Suppressor macrophage treated with lipopolysaccharide for 1 hour (primary cell): ENCODE data around the gene RBM12.
"Not testable (repeated sequence)": the region's sequence is repeated elsewhere in the genome, so short reads cannot be mapped to it uniquely, and the experiment has no call there.

Experiments
- DNase-seq, 3 donors: peaks; one replicate each; pipeline ENCODE4 v3.0.0-alpha.2; 2020 to 2022

Gene RBM12

GRCh38 chr20:35697696-35698297 lies 33.1 kb upstream of the RBM12 start:
- no peak for DNase-seq

DNA sequence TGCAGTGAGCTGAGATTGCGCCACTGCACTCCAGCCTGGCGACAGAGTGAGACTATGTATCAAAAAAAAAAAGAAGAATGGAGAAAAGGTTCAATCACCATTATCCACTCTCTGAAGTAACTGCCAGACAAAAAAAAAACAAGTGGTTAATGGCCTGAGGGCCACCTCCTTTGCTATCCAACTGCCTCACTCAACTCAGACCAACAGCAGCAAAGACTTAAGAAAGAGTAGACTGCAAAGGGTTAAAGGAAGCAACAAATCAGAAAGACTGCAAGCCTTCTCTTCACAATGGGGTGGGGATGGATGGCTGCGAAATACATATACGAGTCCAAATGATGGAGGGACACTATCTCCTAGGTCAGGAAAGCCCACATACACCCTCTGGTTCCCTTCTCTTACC lies 31.3 kb upstream of the RBM12 start:
- no peak for DNase-seq

- no peak for DNase-seq
Measured at GRCh38 chr20:35695245-35695749, 30.6 kb upstream of the RBM12 start.

DNA sequence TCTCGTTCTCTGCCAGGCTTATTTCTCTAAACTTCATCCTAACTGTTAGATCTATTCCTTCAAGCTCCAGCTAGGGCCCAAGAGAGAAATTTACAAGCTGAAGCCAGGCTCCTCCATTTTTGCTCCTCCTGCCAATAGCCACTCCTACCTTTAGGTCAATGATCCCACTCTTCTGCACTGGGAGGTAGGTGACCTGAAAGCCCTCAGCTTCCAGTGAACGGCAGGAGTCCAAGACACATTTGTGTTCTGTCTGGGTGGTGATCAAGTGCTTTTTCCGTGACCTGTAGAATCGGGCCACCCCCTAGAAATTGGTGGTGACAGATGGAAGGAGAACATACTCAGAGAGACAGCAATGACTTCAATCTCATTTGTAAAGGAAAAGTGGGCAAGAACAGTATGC lies 25.6 kb upstream of the RBM12 start:
- DNase-seq, result no peak

GRCh38 chr20:35686872-35687271 lies 22.2 kb upstream of the RBM12 start:
- not testable (repeated sequence) for DNase-seq

- not testable (repeated sequence) for DNase-seq
Measured at GRCh38 chr20:35685368-35685767, 20.7 kb upstream of the RBM12 start.

DNA sequence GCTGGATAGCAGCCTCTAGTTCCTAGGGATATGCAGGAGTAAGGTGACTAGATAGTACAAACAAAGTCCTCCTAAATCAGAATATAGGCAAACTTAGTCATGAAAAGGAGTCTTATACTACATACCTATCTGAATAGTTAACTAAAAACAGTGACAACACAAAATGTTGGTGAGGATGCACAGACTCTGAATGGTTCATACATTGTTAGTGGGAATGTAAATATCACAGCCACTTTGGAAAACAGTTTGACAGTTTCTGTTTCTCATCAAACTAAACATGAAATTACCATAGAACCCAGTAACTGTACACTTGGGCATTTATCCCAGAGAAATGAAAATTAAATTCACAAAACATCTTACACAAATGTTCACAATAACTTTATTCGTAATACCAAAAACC lies 17.3 kb upstream of the RBM12 start:
- DNase-seq, result no peak

GRCh38 chr20:35680452-35681183 lies 15.9 kb upstream of the RBM12 start:
- DNase-seq, result peak; percentile 45 to 63 (median 61)

- no peak for DNase-seq
Measured at GRCh38 chr20:35674921-35675320, 10.2 kb upstream of the RBM12 start.

- no peak for DNase-seq
Measured at GRCh38 chr20:35673884-35674283, 9.2 kb upstream of the RBM12 start.

DNA sequence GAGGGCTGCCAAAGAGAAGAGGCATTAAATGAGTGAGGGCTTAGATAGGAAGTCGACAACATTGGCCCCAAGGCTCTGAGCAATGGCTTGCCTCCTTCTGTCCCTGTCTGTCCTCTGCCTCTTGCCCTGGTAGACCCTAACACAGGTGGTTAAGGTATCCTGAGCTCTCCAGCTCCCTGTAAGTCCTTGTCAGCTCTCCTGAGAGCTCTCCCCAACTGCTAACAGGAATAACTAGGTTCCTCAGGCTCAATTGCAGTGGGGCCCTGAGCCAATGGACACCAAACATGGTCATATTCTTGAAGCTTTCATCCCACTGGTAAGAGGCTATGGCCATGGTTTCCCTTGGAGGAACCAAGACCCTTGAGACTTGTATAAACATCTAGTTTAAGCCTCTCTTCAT lies 5.0 kb upstream of the RBM12 start:
- no peak for DNase-seq

GRCh38 chr20:35669221-35669620 lies 4.5 kb upstream of the RBM12 start:
- no peak for DNase-seq

DNA sequence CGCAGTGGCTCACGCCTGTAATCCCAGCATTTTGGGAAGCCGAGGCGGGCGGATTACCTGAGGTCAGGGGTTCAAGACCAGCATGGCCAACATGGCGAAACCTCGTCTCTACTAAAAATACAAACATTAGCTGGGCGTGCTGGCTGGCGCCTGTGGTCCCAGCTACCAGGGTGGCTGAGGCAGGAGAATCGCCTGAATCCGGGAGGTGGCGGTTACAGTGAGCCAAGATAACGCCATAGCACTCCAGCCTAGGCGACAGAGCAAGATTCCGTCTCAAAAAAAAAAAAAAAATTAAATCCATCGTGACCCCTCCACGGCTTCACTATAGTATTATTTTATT lies 1.2 kb upstream of the RBM12 start:
- no peak for DNase-seq

- DNase-seq, result peak; percentile 51 to 64 (median 53)
Measured at GRCh38 chr20:35663516-35664465, 909 bp downstream of the RBM12 start.

DNA sequence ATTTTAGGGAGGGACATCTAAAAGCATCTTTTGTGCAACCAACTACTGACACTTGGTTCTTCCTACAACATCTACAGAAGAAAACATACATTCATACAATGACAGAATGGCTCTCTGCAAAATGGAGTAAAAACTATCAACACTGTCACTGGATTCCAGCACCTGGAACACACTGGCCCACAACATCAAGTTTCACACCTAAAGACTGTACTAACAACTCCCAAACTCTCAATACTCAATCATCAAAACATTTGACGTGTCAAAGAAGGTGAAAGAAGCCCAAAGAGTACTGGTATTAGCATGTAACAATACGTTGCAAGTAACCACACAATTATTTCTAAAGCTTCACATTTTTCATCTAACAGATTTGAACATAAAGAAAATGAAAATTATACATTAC lies 2.1 kb downstream of the RBM12 start:
- DNase-seq, result no peak

GRCh38 chr20:35661908-35662307 lies 2.8 kb downstream of the RBM12 start:
- no peak for DNase-seq

GRCh38 chr20:35661053-35661452 lies 3.6 kb downstream of the RBM12 start:
- no peak for DNase-seq

- no peak for DNase-seq
Measured at GRCh38 chr20:35660122-35660937, 4.4 kb downstream of the RBM12 start.

DNA sequence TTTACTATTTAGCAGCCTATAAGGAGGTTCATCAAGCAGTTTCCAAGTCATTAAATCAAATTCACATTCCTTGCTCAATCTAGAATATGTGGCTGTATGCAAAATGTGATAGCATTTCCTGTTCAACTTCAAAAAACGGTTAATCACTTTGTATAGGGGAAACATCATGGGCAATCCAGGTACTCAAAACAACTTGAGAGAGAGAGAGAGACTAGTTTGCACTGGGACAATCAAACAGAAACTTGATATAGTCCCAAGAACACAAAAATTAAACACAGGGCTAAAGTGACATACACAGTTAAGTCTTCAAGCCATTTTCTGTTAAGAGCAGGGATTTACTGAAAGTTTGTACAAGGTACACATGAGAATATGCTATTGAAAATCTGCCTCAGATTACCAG lies 7.4 kb downstream of the RBM12 start:
- no peak for DNase-seq

DNA sequence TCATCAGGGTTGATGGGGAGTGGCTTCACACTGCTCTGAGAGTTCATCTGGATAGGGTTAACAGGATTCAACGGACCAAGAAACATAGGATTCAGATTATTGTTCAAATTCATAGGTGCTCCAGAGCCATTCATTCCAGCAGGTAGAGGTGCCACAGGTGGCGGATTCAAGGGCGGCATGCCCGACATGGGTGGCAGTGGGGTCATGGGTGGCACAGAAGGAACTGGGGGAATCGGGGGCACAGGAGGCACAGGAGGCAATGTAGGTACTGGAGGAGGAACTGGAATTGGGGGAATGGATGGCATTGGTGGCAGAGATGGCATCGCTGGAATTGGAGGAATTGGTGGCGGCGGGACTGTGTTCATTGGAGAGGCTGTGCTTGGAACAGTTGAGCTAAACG lies 10.3 kb downstream of the RBM12 start:
- DNase-seq, result no peak

DNA sequence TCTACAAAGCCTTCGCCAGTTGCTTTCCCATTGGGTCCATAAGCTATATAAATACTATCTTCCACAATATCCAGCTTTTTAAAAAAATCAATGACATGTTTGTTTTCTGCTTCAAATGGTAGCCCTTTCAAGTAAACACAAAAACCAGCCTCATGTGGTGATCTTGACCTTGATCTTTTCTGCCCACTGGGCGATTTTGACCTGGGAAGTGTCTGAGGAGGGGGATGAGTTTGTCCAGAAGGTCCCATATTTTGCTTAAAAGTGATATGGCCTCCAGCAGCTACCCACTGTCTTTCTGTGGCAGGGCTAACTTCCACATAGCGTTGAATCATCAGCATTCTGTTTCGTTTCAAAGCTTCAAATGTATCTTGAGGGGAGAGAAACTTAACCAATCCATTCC lies 10.8 kb downstream of the RBM12 start:
- no peak for DNase-seq

DNA sequence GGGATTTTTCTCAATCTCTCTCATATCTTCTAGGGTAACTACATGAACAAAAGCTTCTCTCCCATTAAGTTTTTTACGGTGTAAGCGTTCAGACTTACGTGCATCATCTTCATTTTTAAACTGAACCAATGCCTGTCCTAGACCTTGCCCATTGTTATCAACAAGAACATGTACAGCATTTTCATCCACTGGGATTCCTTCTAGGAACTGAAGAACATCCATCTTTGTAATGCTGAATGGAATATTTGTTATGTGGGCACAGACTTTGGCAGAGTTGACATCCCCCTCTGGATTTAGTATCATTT lies 11.3 kb downstream of the RBM12 start:
- DNase-seq, result no peak
